ENCODE measurements around the gene GJB1. TPM values are rescaled to one million over a fixed set of nuclear protein-coding genes. Genes with fewer than 3 reads are reported as not detected.

GJB1 gene
- total and polyA plus RNA-seq, 9 of the 15 experiments (the other 6 are each of a cell fraction or from before 2014, with no cell fraction given), result 0.11 TPM; not detected in 8

- no TSS peak for BruUV-seq (replicated peaks)
- Histone ChIP-seq H3K4me1 (replicated peaks in 1 of 2; ENCODE audit: control insufficient read depth in 2 of 2, insufficient read depth in 2 of 2, low read length in 2 of 2) (peaks cover 24 to 30% of the 10 kb centered on the region in 2 experiments; a peak in 4 of 5 replicates), H3K9me1 (ENCODE audit: control insufficient read depth, insufficient read depth, low read length) (no peaks in the 10 kb centered on the region), H3K9me3 (replicated peaks; ENCODE audit: control insufficient read depth, insufficient read depth, low read depth, low read length) (no peaks in the 10 kb centered on the region), H3K27me3 (ENCODE audit: control insufficient read depth in 2 of 2, insufficient read depth in 2 of 2, low read length in 2 of 2) (no peaks in the 10 kb centered on the region), H3K9ac (ENCODE audit: insufficient read depth in 1 of 2, low read depth in 2 of 2, low read length in 2 of 2) (peak overlapping the region; percentile 80 to 97), H3K36me3 (ENCODE audit: control insufficient read depth, insufficient read depth, low read length) (peaks cover 23% of the 10 kb centered on the region; the same call in 2 of the 3 replicates), H3K4me3 (peak overlapping the region; percentile 95), H3K79me2 (ENCODE audit: control insufficient read depth, insufficient read depth, low read length) (peaks cover 23% of the 10 kb centered on the region), H3K27ac (ENCODE audit: extremely low read depth, low read depth, low read length) (peak overlapping the region; percentile 87), H2AFZ (ENCODE audit: low read depth, low read length) (peak overlapping the region; percentile 92), H4K20me1 (replicated peaks; ENCODE audit: control insufficient read depth, insufficient read depth, low read length) (no peaks in the 10 kb centered on the region), H3K4me2 (ENCODE audit: insufficient read depth, low read length) (peak overlapping the region; percentile 91)
- in situ Hi-C loops (cut with MboI) (no loop called here), intact Hi-C loops (cut with micrococcal nuclease) (loop anchor here (1.0 kb wide), 1 partner anchor 30 kb away; the partner anchor contains the start of gene NONO)
- FAIRE-seq, result peak; percentile 15
- DNase-seq (ENCODE audit: extremely low read depth in 1 of 4, low spot score in 3 of 4), result peak; percentile 66 to 77 (median 69)
- ChIA-PET POLR2A (no interaction called here), CTCF (ENCODE audit: low intra/inter-chr PET ratio) (no interaction called here)
- WGBS (ENCODE audit: insufficient coverage, low coverage, missing lambda C conversion rate), result 1% methylated on average over 10 of the region's 35 CpGs
- ATAC-seq, result peak; percentile 22; the same call in 2 of the 3 replicates
- TF ChIP-seq EGR1 (conservative IDR thresholded peaks at IDR 0.05) (0 out of 2 replicates have a peak, but pooled peaks have one; percentile 33), IFI16 (CRISPR knock-in tag; IDR thresholded peaks at IDR 0.05) (no peak), SIX5 (IDR thresholded peaks at IDR 0.05; ENCODE audit: borderline replicate concordance in 1 of 2, insufficient read depth in 1 of 2, low read depth in 1 of 2, low read length in 2 of 2) (no peak), MEF2D (tag; conservative IDR thresholded peaks at IDR 0.05; ENCODE audit: low read depth) (no peak), ZNF316 (IDR thresholded peaks at IDR 0.05) (no peak), MYC (IDR thresholded peaks at IDR 0.05; ENCODE audit: low read depth, low read length) (peak; percentile 47; the same call in 1 of the 2 replicates), MYC (CRISPR knock-in tag; IDR thresholded peaks at IDR 0.05; ENCODE audit: borderline replicate concordance, low read depth) (no peak), MBD2 (IDR thresholded peaks at IDR 0.05; ENCODE audit: borderline replicate concordance, low read depth) (no peak), STAT5A (IDR thresholded peaks at IDR 0.05; ENCODE audit: borderline replicate concordance, low read length) (no peak), CREB3 (tag; conservative IDR thresholded peaks at IDR 0.05; ENCODE audit: low read depth) (no peak), ZNF57 (CRISPR knock-in tag; IDR thresholded peaks at IDR 0.05) (no peak), ZNF398 (CRISPR knock-in tag; IDR thresholded peaks at IDR 0.05) (no peak), ZNF274 (IDR thresholded peaks at IDR 0.05; ENCODE audit: borderline replicate concordance, low read depth, low read length) (no peak), KLF10 (CRISPR knock-in tag; IDR thresholded peaks at IDR 0.05) (no peak), CREB1 (IDR thresholded peaks at IDR 0.05) (no peak), CREB1 (CRISPR knock-in tag; IDR thresholded peaks at IDR 0.05) (no peak), NKRF (IDR thresholded peaks at IDR 0.05; ENCODE audit: borderline replicate concordance) (no peak), POLR2A (conservative IDR thresholded peaks at IDR 0.05) (peak; percentile 51; the same call in 1 of the 2 replicates)
Observed at GRCh38 chrX:71253253-71254091, 30.4 kb downstream of the GJB1 start.

All from K562 (cell line).